NK-92 (cell line): Measurements from ENCODE around the gene ITGB5.
"Not testable (repeated sequence)": the region's sequence is repeated elsewhere in the genome, so short reads cannot be mapped to it uniquely, and the experiment has no call there.

Experiments
- DNase-seq: peaks from one replicate; lab custom pipeline; 2025; ENCODE audit not compliant: unreplicated experiment; lab: John Stamatoyannopoulos, UW

The ITGB5 gene

DNA sequence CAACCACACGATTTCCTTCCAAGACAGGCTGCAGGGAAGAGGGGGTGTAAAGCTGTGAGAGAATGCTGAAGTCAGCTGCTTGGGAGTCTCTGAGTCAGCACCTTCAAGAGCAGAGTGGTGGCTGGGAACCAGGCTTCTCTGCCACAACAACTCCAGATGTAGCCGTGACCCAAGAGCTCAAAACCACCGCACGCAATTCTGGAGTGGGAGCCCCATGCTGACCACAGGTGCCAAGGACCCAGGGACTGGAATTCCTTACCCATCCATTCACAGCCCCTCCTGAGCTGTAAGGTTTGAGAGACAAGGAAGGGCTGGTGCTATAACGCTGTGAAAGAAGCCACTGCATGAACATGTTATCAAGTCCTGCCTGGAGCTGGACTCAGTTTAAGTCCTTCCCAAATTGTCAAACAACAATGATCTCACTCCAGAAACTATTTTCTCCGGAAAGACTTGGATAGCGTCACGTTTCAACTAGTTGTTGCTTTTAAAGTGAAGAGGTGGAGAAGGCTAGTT lies 95.5 kb downstream of the ITGB5 start:
- DNase-seq, result no peak

- no peak for DNase-seq
Observed at GRCh38 chr3:124791142-124791541, 96.0 kb downstream of the ITGB5 start.

GRCh38 chr3:124789103-124789502 lies 98.1 kb downstream of the ITGB5 start:
- DNase-seq, result not testable (repeated sequence)

- no peak for DNase-seq
Observed at GRCh38 chr3:124788254-124788745, 98.9 kb downstream of the ITGB5 start.

- no peak for DNase-seq
Observed at GRCh38 chr3:124787476-124788195, 99.5 kb downstream of the ITGB5 start.

DNA sequence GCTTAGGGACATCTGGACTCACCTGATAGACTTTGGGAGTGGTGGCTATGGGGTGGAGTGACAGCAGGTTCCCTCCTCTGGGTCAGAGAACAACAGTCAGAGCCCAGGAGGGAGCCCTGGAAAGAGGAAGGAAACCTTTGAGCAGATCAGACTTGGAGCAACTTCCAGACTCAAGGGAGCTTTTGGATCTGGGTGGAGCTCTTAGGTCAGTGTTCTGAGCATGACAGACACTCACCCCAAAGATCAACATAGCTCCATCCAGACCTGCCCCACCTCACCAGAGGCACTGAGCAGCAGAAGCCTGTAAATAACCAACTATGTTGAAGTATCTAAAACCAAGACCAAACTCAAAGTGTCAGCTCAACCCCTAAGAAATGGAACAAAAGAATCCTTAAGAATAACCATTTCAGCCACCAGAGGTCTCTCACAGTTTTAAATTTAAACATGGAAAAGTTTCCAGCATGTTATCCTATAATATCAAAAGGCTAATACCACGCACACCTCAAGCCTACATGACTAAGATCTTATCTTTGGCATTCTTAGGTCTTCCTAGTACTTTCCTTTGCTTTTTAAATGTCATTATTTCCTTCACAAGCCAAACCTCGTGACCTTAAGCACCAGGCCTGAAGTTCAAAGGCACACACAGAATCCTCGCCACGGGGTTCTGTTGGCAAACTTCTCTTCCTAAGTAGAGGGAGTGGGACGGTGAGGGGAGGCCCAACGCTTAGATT lies 100.5 kb downstream of the ITGB5 start:
- no peak for DNase-seq

DNA sequence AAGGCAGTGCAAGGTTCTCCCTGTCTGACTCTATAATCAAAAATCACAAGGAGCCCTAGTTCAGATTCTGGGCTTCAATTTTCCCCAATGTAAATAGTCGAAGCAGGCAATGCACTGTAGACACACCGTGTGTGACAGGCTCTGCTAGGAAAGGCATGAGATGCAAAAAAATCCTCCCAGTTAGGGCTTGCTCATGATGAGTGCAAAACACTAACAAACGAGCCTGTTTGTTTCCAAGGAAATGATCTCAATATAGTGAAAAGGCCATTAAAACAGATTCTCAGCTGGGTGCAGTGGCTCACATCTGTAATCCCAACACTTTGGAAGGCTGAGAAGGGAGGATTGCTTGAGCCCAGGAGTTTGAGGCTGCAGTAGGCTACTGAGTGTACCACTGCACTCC lies 101.2 kb downstream of the ITGB5 start:
- DNase-seq, result no peak

GRCh38 chr3:124784686-124785382 lies 102.3 kb downstream of the ITGB5 start:
- no peak for DNase-seq

GRCh38 chr3:124783696-124784095 lies 103.5 kb downstream of the ITGB5 start:
- no peak for DNase-seq

GRCh38 chr3:124782377-124782712 lies 104.8 kb downstream of the ITGB5 start:
- DNase-seq, result not testable (repeated sequence)

DNA sequence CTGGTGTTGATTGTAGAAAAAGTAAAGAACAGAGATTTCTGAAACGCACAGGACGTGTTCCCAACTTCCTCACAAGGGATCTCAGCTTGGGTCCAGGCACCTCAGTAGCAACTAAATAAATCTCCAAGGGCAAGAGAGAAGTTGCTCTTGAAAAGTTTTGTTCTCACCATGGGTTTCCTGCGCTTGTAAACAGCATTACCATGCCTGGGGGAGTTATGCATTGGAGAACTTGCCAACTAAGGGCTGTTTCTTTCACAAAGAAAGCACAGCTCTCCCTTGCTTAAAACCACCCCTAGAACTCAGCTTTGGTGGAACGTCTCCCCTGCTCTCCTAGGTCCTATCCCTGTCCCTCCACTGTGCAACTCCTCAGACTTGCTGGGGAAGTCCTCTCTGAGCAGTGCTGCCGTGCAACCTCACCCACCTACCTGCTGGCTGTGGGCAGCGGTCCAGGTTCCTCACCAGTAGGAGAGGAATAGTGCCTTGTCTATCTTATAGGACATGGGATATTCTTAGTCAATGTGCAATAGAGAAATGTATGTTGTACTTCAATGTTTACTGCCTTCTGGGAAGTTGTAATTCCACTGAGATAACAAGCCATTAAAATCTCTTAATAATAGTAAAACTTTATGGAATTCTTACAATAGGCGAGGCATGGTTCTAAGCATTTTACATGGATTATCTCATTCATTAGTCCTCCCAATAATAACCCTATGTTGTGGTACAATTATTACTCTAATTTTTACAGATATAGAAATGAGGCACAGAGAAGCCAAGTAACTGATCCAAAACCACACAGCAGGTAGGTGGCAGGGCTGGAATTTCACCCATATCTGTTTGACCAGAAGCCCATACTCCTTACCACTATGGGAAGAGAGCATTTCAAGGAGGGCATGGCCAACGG lies 105.4 kb downstream of the ITGB5 start:
- DNase-seq, result no peak

GRCh38 chr3:124780761-124781475 lies 106.2 kb downstream of the ITGB5 start:
- no peak for DNase-seq

DNA sequence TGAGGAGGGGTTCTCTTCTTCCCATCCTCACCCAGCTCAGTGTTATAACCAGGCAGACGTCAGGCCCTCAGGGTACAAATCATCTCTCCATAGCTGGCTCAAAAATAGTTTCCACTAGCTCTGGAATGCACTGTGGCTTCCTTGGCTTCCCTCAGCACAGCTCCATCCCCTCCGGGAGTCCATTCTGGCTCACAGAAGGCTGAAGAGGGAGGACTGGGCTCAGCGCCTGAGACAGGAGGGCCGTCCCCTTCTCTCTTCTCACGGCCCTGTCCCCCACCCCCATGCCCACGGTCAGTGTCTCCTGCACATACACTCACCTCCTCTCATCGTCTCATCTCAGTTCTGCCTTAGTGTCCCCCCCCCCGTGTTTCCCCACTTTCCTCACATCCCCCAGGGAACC lies 106.8 kb downstream of the ITGB5 start:
- no peak for DNase-seq

DNA sequence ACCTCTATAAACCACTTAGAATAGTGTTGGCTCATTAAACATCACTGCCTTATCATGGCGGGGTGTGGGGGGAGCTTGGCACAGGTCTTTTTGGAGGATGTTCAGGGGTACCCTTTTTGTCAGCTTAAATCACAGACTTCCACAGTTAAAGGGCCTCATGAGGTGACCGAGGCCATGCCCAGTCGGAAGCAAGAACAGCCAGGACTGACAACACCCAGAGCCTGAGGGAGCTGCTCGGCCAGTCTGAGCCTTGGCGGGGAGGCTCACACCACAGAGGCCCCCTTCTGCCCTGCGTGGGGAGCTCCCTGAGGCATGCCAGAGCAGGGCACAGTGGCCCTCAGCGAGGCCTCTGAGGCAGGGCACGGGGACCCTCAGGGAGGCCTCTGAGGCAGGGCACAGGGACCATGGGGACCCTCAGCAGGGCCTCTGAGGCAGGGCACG lies 107.4 kb downstream of the ITGB5 start:
- DNase-seq, result no peak

- no peak for DNase-seq
Observed at GRCh38 chr3:124779116-124779515, 108.0 kb downstream of the ITGB5 start.

- no peak for DNase-seq
Observed at GRCh38 chr3:124777762-124778470, 109.2 kb downstream of the ITGB5 start.

DNA sequence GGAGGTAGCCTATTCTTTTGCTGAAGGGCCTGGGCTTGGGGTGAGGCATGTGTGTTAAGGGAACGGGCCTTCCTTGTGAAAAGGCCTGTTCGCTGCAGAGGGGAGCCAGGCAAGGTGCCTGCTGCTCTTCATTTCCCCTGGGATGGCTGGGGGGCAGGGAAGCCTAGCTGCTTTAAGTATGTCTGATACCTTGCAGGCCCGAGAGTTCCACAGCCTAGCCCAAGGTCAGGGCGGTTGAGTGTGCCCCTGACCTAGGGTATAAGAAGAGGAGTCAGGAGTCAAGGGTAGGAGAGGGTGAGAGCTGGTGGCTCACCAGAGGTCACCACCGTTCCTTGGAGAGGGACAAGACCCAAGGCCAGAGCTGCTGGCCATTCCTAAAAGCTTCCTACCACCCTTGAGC lies 110.3 kb downstream of the ITGB5 start:
- DNase-seq, result no peak

DNA sequence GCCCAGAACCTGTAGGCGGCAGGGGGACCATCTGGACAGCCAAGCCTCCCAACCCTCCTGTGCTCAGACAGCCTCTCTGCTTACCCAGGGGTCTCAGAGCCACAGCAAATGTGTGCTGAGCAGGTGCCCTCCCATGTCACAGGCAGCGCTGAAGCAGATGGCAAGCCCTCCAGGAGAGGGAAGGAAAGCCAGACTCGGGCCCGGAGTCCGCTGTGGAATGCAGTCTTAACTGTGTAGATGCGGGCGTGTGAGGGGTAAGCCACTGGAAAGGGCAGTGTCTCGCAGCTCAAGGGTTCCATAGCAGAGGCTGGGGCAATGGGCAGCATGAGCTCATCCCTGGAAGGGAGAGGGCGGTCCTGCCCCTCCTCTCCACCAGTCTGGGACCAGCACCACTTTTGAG lies 111.3 kb downstream of the ITGB5 start:
- DNase-seq, result no peak

DNA sequence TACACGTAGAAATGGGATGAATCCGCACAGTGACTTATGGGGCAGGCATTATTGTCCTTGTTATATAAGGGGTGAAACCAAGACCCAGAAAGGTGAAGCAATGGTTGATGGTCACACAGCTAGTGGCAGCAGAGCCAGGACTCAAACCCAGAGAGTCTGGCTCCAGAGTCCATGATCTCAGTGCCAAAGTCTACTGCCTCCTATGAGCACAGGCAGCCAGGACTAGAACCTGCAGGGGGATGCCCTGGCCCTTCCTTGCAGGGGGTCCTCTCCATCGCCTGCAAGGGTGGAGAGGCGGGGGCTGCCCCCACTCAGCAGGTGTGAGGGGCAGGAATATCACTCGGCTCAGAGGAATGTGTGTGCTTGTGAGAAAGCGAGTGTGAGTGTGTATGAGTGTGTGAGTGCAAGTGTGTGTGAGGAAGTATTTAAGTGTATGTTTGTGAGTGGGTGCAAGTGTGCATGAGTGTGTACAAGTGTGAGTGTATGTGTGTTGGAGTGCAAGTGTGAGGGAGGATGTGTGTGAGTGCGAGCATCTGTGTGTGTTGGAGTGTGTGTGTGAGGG lies 112.2 kb downstream of the ITGB5 start:
- DNase-seq, result no peak
